Fibroblast of mammary gland (primary cell): Measurements from ENCODE around the gene DEAF1.
A peak's percentile ranks its signal among the peaks of the same experiment; 100 is the strongest.
"Not testable (repeated sequence)": the region's sequence is repeated elsewhere in the genome, so short reads cannot be mapped to it uniquely, and the experiment has no call there.

ENCODE experiments used
- DNase-seq: peaks from one replicate; pipeline ENCODE4 v3.0.0-alpha.2; 2010; ENCODE audit warnings: low read depth
- H3K4me3 ChIP-seq: 2 replicates; pipeline ENCODE4 v1.5.1; 2011; ENCODE audit warnings: low read depth, mild to moderate bottlenecking, low read length, moderate library complexity; ENCODE audit not compliant: control insufficient read depth
- CTCF ChIP-seq: conservative IDR thresholded peaks from 2 replicates; pipeline ENCODE4 v1.5.1; 2011; ENCODE audit warnings: low read depth, low read length, inconsistent platforms; ENCODE audit not compliant: control insufficient read depth, insufficient read depth

Gene DEAF1, protein sequence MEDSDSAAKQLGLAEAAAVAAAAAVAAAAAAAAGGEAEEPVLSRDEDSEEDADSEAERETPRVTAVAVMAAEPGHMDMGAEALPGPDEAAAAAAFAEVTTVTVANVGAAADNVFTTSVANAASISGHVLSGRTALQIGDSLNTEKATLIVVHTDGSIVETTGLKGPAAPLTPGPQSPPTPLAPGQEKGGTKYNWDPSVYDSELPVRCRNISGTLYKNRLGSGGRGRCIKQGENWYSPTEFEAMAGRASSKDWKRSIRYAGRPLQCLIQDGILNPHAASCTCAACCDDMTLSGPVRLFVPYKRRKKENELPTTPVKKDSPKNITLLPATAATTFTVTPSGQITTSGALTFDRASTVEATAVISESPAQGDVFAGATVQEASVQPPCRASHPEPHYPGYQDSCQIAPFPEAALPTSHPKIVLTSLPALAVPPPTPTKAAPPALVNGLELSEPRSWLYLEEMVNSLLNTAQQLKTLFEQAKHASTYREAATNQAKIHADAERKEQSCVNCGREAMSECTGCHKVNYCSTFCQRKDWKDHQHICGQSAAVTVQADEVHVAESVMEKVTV

DNA sequence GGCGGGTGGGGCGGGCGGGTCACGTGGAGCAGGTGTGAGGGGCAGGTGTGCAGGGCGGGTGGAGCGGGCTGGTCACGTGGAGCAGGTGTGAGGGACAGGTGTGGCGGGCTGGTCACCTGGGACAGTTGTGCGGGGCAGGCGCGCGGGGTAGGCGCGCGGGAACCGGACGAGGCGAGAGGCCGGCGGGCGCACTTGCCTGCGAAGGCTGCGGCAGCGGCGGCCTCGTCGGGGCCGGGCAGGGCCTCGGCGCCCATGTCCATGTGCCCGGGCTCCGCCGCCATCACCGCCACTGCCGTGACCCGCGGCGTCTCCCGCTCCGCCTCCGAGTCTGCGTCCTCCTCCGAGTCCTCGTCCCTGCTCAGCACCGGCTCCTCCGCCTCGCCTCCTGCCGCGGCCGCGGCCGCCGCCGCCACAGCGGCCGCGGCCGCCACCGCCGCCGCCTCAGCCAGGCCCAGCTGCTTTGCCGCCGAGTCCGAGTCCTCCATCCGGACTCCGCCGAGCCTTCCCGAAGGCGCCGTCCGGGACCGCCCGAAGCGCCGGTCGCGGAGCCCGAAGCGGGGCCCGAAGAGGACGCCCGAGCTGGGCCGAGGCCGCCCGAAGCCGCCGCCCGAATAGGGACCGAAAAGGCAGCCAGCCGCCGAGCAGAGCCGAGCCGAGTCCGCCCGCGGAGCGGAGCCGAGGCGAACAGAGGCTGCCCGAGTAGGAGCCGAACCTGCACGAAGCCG lies at the start of gene DEAF1:
TSS of gene DEAF1 (minus strand) at position 660 of the 725 bp plus-strand sequence. CDS start at position 485, 175 bp downstream.
- peak; percentile 96 for DNase-seq
- TF ChIP-seq CTCF = no peak
- peak within 1 kb of the TSS; percentile 82 for H3K4me3 ChIP-seq

GRCh38 chr11:742571-743201 lies 47.7 kb upstream of the DEAF1 start:
- H3K4me3 ChIP-seq = no peak overlapping the region
- DNase-seq = no peak
- TF ChIP-seq CTCF = no peak

GRCh38 chr11:742156-742546 lies 47.1 kb upstream of the DEAF1 start:
- no peak for DNase-seq
- no peak for TF ChIP-seq CTCF
- no peak overlapping the region for H3K4me3 ChIP-seq

DNA sequence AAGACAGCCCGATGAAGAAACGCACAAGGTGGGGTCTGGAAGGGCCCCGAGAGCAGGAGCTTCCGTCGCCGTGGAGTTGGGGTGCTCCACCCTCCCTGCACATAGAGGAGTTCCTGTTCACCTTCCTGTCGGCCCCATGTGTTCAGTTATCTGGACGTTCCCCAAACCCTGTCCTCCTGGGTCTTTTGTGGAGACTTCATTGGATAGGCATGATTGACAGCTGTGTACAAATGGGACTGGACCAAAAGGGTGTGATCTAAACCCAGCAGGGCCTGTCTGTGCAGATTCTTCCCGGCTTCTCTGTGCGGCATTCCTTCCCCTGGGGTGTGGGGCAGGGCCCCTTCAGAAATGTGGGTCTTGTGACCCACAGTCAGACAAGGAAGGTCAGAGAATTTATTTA lies 42.9 kb upstream of the DEAF1 start:
- DNase-seq, H3K4me3 ChIP-seq: not testable (repeated sequence)

DNA sequence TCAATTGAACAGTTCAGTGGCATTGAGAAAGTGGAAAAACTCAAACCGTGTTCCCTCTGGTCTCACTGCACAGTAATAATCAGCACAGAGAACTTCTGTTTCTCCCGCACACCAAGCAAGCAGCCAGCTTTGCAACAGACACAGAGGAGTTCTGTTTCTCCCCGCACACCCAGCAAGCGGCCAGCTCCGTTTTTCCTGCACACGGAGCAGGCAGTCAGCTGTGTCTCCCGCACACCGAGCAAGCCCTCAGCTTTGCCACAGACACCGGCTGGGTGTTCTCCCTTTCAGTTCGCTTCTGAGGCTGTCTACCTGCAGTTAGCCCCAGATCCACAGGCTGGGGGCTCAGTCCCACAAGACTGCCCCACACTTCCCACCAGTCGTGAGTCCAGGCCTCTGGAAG lies 42.3 kb upstream of the DEAF1 start:
- H3K4me3 ChIP-seq = no peak overlapping the region
- no peak for DNase-seq
- no peak for TF ChIP-seq CTCF

- DNase-seq, H3K4me3 ChIP-seq: not testable (repeated sequence)
Observed at GRCh38 chr11:734541-734940, 39.5 kb upstream of the DEAF1 start.

DNA sequence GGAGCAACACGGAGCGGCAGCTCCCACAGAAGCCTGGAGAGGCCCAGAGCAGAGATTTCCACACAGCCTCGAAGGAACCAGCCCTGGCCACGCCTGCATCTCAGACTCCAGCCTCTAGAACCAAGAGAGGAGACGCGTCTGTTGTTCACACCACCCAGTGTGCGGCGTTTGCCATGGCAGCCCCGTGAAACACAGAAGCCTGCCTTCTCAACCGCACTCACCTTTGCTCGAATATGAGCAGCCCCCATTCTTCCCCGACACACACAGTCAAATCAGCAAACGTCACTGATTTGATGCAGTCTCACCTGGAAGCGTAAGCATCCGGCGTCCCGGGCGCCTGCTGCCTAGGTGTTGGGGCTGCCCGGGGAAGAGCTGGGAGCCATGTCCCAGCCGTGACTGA lies 38.0 kb upstream of the DEAF1 start:
- no peak for DNase-seq
- no peak for TF ChIP-seq CTCF
- no peak overlapping the region for H3K4me3 ChIP-seq
